ENCODE data around the gene C4BPA. TPM values are rescaled to one million over a fixed set of nuclear protein-coding genes. Genes with fewer than 3 reads are reported as not detected.

The C4BPA gene
- polyA plus RNA-seq, 1 experiment, result not detected

DNA sequence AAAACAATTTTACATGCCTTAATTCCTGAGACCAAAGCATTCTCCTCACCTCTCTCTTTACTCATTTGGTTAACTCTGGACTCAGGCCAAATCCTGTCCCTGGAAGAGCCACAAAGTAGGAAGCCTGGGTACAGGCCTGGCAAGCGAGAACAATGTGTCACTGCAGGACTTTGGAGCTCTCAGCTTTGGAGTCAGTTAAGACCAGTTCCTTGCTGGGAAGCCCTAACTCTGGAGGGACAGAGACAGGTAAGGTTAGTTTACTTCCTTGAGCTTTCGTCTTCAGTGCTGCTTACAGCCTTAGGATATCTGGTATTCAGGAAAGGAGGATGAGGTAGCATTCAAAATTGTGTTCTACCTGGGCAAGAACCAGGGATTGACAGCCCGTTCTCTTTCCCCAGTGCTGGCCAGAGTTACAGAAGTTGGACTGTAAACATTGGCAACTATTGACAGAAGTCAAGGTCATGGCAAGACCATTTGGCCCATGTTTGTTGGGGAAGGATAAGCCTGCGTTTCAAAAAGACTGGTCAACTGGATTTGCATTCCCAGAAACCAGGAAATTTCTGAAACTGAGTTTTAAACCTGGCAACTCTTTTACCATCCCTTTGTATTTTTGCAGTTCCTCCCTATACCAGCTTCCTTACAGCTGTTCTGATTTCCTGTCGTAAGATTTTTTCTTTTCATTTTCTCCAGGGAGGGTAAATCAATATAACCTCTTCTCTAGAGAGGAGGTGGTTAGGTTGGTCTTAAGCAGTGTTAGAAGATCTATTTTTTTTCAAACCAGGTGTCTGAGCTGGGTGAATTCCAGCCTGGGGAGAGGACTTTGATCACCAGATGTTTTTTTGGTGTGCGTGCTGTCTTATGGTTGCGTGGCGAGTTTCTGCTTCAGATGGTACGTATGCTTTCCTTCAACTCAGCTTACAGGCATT lies 15.1 kb upstream of the C4BPA start, which contains the start of gene C4BPB:
Gene C4BPB, plus strand, starts transcription at position 160 of the 926 bp plus-strand sequence. Its CDS starts 672 bp downstream, at position 832.
- no peak for TF ChIP-seq CTCF (IDR thresholded peaks at IDR 0.05; ENCODE audit: insufficient read depth, low read depth, low read length)
- ChIA-PET POLR2A (no interaction called here), CTCF (interaction anchor here (1.2 kb wide), 1 partner anchor 411 kb away, joined by 3 read pairs; no protein-coding TSS in a partner anchor)
- Histone ChIP-seq H3K27me3 (ENCODE audit: control insufficient read depth, insufficient read depth, low read length) (no peaks in the 10 kb centered on the region), H3K36me3 (ENCODE audit: control insufficient read depth, insufficient read depth, low read length) (no peaks in the 10 kb centered on the region), H3K4me3 (ENCODE audit: low read depth, low read length) (no peak within 1 kb of the TSS)
- no peak for DNase-seq (ENCODE audit: low read depth)

DNA sequence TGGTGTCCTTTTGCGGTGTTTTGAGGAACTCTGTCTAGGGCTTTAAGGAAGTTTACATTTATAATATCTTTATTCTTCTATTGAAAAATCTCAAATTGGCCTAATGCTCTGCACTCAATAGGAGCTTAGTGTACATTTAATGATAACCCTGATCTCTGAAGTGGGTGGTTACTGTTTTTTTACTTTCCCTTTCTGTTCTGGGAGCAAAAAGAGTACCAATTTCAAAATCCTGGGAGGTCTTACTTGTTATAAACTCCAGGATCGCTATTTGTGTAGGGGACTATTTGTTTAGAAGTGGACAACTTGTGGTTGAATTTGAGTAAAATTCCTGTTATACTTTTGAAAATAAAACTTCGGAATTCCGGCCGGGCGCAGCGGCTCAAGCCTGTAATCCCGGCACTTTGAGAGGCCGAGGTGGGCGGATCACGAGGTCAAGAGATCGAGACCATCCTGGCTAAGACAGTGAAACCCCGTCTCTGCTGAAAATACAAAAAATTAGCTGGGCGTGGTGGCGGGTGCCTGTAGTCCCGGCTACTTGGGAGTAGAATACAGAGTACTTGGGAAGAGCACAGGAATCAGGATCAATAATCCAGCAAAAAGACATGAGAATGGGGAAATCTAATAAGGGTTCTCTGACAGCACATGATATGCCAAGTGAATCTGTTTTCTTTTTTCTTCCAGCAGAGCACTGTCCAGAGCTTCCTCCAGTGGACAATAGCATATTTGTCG lies 14.2 kb upstream of the C4BPA start:
- Histone ChIP-seq H3K4me3 (ENCODE audit: low read depth, low read length) (no peak overlapping the region), H3K36me3 (ENCODE audit: control insufficient read depth, insufficient read depth, low read length) (no peaks in the 10 kb centered on the region), H3K27me3 (ENCODE audit: control insufficient read depth, insufficient read depth, low read length) (no peaks in the 10 kb centered on the region)
- ChIA-PET CTCF (interaction anchor here (1.2 kb wide), 1 partner anchor 410 kb away, joined by 3 read pairs; no protein-coding TSS in a partner anchor), POLR2A (no interaction called here)
- no peak for TF ChIP-seq CTCF (IDR thresholded peaks at IDR 0.05; ENCODE audit: insufficient read depth, low read depth, low read length)
- DNase-seq (ENCODE audit: low read depth), result no peak

DNA sequence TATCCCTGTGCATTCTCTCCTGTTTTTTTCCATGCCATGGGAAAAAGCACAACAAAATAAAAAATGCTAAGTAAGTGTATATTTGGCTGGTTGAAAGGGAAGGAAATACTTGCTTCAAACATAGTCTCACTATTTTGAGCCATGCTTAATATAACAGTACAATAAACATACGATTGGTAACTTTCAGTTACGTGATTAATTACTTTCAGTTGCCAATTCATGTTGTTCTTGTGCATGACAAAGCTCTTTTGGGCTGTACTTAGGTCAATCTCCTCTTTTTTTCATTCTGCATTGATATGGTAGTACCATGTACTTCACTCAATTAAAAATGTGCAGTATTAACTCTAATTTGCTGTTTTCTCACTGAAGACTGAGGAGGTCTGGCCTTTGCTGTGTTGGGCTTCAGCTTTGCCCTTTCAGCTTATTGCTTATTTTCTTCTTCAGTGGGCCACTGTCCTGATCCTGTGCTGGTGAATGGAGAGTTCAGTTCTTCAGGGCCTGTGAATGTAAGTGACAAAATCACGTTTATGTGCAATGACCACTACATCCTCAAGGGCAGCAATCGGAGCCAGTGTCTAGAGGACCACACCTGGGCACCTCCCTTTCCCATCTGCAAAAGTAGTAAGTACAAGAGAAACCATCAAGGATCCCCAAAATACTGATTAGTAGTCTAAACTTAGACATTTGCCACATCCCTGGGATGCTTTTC lies 12.7 kb upstream of the C4BPA start:
- DNase-seq (ENCODE audit: low read depth), result no peak
- no peak for TF ChIP-seq CTCF (IDR thresholded peaks at IDR 0.05; ENCODE audit: insufficient read depth, low read depth, low read length)
- H3K27me3 ChIP-seq (ENCODE audit: control insufficient read depth, insufficient read depth, low read length), result no peaks in the 10 kb centered on the region
- POLR2A ChIA-PET, result interaction anchor here (0.6 kb wide), 1 partner anchor 46 kb away, joined by 6 read pairs; no protein-coding TSS in a partner anchor
- H3K36me3 ChIP-seq (ENCODE audit: control insufficient read depth, insufficient read depth, low read length), result no peaks in the 10 kb centered on the region
- no peak overlapping the region for H3K4me3 ChIP-seq (ENCODE audit: low read depth, low read length)
- CTCF ChIA-PET, result interaction anchor here (1.2 kb wide), 1 partner anchor 13 kb away, joined by 3 read pairs; no protein-coding TSS in a partner anchor

GRCh38 chr1:207093944-207094343 lies 10.1 kb upstream of the C4BPA start:
- ChIA-PET CTCF (interaction anchor here (1.4 kb wide), 2 partner anchors 9 to 311 kb away, joined by 3 to 8 read pairs; no protein-coding TSS in a partner anchor), POLR2A (no interaction called here)
- Histone ChIP-seq H3K27me3 (ENCODE audit: control insufficient read depth, insufficient read depth, low read length) (no peaks in the 10 kb centered on the region; the same call in 1 of the 2 replicates), H3K36me3 (ENCODE audit: control insufficient read depth, insufficient read depth, low read length) (no peaks in the 10 kb centered on the region), H3K4me3 (ENCODE audit: low read depth, low read length) (no peak overlapping the region)
- no peak for TF ChIP-seq CTCF (IDR thresholded peaks at IDR 0.05; ENCODE audit: insufficient read depth, low read depth, low read length)
- DNase-seq (ENCODE audit: low read depth), result no peak

Measured in BJ (cell line).